HepG2 (cell line): ENCODE measurements around the gene SHLD1. TPM values are rescaled to one million over a fixed set of nuclear protein-coding genes. Genes with fewer than 3 reads are reported as not detected.

Experiments
- ATAC-seq: fragments of 200-7000 bp; cut with Tn5 transposase; 3 replicates; pipeline ENCODE4 v1.9.1; 2020; ENCODE audit warnings: mild to moderate bottlenecking, moderate library complexity
- BruUV-seq: library from RNA; stranded (reverse); fragments of 400-500 nt; replicated peaks from 2 replicates; lab custom pipeline; 2021; lab: Mats Ljungman, UMichigan
- CTCF ChIA-PET: fragments of 300-600 bp; formaldehyde crosslinking; extraction: SDS; loops from one replicate; lab custom pipeline; 2021; ENCODE audit warnings: low total read pairs, inconsistent platforms, low intra/inter-chr PET ratio; lab: Yijun Ruan, JAX
- POLR2A ChIA-PET: fragments of 350-600 bp; sonication (Branson Sonifier 250); formaldehyde crosslinking; loops from one replicate; lab custom pipeline; 2020; ENCODE audit warnings: antibody characterized with exemption, inconsistent platforms; lab: Yijun Ruan, JAX
- DNase-seq: peaks from one replicate; pipeline ENCODE4 v3.0.0-alpha.2; 2015; ENCODE audit warnings: low spot score
- FAIRE-seq: peaks from 3 replicates; lab custom pipeline; 2011; peaks lifted over from hg19 to GRCh38; lab: Jason Lieb, UNC
- H2AFZ ChIP-seq: one replicate; pipeline ENCODE4 v1.6.1; 2011; ENCODE audit warnings: low read length, inconsistent platforms
- H3K27ac ChIP-seq: fragments of 300-600 bp; 3 replicates; pipeline ENCODE4 v1.8.0; 2011; ENCODE audit warnings: mixed run types, mild to moderate bottlenecking, mixed read lengths, low read length, inconsistent platforms; ENCODE audit not compliant: insufficient read depth; ENCODE audit errors: extremely low read length
- H3K27me3 ChIP-seq, 2 experiments: fragments of 200-600 bp in 1 of 2; 2 replicates in 1 of 2; 3 replicates in 1 of 2; pipeline versions ENCODE4 v1.6.0 to v1.8.0; 2011; ENCODE audit warnings: low read length in 2 of 2, mild to moderate bottlenecking in 2 of 2, moderate library complexity in 2 of 2, inconsistent platforms in 1 of 2; ENCODE audit not compliant: insufficient read depth in 2 of 2, control insufficient read depth in 1 of 2
- H3K36me3 ChIP-seq, 2 experiments: fragments of 200-600 bp in 1 of 2; replicated peaks in 1 of 2; 2 replicates in 1 of 2; 3 replicates in 1 of 2; pipeline versions ENCODE4 v1.5.1 to v1.8.0; 2011; ENCODE audit warnings: low read length in 2 of 2, inconsistent platforms in 1 of 2; ENCODE audit not compliant: insufficient read depth in 2 of 2, control insufficient read depth in 1 of 2
- H3K4me1 ChIP-seq: 2 replicates; pipeline ENCODE4 v1.5.1; 2012; ENCODE audit warnings: low read length, inconsistent platforms; ENCODE audit not compliant: insufficient read depth
- H3K4me2 ChIP-seq: 2 replicates; pipeline ENCODE4 v1.6.0; 2011; ENCODE audit warnings: low read depth, low read length, inconsistent platforms
- H3K4me3 ChIP-seq, 3 experiments: fragments of 200-600 bp in 1 of 3; sonication (generic), shearing (Covaris generic) in 1 of 3; replicated peaks in 1 of 3; 2 replicates each; pipeline ENCODE4 v1.5.1; 2011 to 2016; ENCODE audit warnings: low read length in 3 of 3, inconsistent platforms in 2 of 3, low read depth in 2 of 3, mild to moderate bottlenecking in 2 of 3, control low read depth in 1 of 3, mixed read lengths in 1 of 3; ENCODE audit not compliant: insufficient read depth in 1 of 3
- H3K79me2 ChIP-seq: one replicate; pipeline ENCODE4 v1.6.1; 2011; ENCODE audit warnings: low read length, inconsistent platforms; ENCODE audit not compliant: insufficient read depth
- H3K9ac ChIP-seq: 2 replicates; pipeline ENCODE4 v1.6.0; 2011; ENCODE audit warnings: mild to moderate bottlenecking, low read depth, low read length, inconsistent platforms; ENCODE audit not compliant: insufficient read depth
- H3K9me3 ChIP-seq: 2 replicates; pipeline ENCODE4 v1.5.1; 2012; ENCODE audit warnings: mild to moderate bottlenecking, low read length
- H4K20me1 ChIP-seq: 2 replicates; pipeline ENCODE4 v1.6.0; 2011; ENCODE audit warnings: inconsistent platforms, mild to moderate bottlenecking, low read length, moderate library complexity; ENCODE audit not compliant: insufficient read depth
- SOX13 ChIP-seq, 3 experiments: fragments of 450-650 bp in 1 of 3; sonication (generic) in 1 of 3; formaldehyde crosslinking in 1 of 3; IDR thresholded peaks in 2 of 3; conservative IDR thresholded peaks in 1 of 3; 2 replicates each; pipeline versions ENCODE4 v1.5.0 to v1.6.1; 2016 to 2020; ENCODE audit warnings: antibody characterized with exemption in 1 of 3, mild to moderate bottlenecking in 1 of 3, missing compliant biosample characterization in 1 of 3, missing genetic modification reagents in 1 of 3, moderate library complexity in 1 of 3
- YEATS2 ChIP-seq: sonication (generic); formaldehyde crosslinking; IDR thresholded peaks from 2 replicates; pipeline ENCODE4 v1.4.0; 2020; ENCODE audit warnings: missing genetic modification reagents, borderline replicate concordance
- ZNF792 ChIP-seq: IDR thresholded peaks from 2 replicates; pipeline ENCODE4 v1.6.1; 2016
- WGBS: methylation state at CpG from one replicate; pipeline ENCODE4 v1.1.6; 2017; ENCODE audit warnings: low lambda C conversion rate; 5-methylcytosine and 5-hydroxymethylcytosine counted together
- in situ Hi-C: cut with HindIII; loops from 2 replicates; pipeline ENCODE4 v1.10.0; 2017; ENCODE audit warnings: low pct_unique_long_range_greater_than_20kb; ENCODE audit not compliant: extremely low pct_ligation_motif_present
- intact Hi-C: fragments of 100-400 bp; cut with micrococcal nuclease; formaldehyde crosslinking; loops from one replicate; pipeline ENCODE4 v1.10.0; 2022; ENCODE audit not compliant: unreplicated experiment
- polyA plus RNA-seq, 8 experiments: library from polyadenylated mRNA; depleted of rRNA in 3 of 8; stranded (reverse) in 7 of 8; unstranded in 1 of 8; fragments of >200 nt; fragmentation: Illumina TruSeq in 4 of 8; extraction: Trizol in 4 of 8; gene quantifications; 2 replicates each; pipeline versions ENCODE4 v1.2.1 to v1.2.3, GENCODE V29; 2011 to 2016; ENCODE audit warnings: low read depth in 4 of 8, missing spikeins in 1 of 8, mixed read lengths in 1 of 8; ENCODE audit not compliant: insufficient read depth in 1 of 8
- total RNA-seq, 5 experiments: library from RNA; depleted of rRNA; stranded (reverse); fragments of >200 nt; fragmentation: Illumina TruSeq; extraction: Trizol; gene quantifications; 2 replicates each; pipeline ENCODE4 v1.2.3, GENCODE V29; 2016; ENCODE audit warnings: low read depth in 1 of 5

The SHLD1 gene
- total and polyA plus RNA-seq, 2 of the 13 experiments (the other 11 are each of a cell fraction or from before 2014, with no cell fraction given), result 8.9 to 10.0 TPM

DNA sequence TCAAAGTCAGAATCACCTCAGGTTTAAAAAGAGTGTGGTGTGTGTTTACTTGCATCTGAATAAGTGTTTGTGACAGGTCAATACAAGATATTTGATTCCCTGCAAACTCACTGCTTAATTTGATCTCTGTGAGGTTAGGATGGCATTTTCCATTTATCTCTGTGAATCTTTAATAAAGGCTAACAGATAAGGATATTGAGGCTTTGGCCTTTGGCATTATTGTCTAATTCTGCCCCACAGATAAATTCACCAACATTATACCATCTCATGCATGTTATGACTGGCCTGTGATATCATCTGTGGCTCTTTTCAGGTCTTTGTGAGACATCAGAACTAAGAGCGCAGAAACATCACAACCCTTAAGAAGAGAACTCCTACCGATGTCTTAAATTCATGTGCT is 115.4 kb downstream of the SHLD1 start:
- in situ Hi-C loops, result no loop called here
- ChIA-PET CTCF (no interaction called here), POLR2A (no interaction called here)
- BruUV-seq, result no TSS peak
- TF ChIP-seq YEATS2 (CRISPR knock-in tag), result no peak
- Histone ChIP-seq H3K9me3 (no peaks in the 10 kb centered on the region), H2AFZ (no peak overlapping the region), H3K79me2 (no peaks in the 10 kb centered on the region), H3K27me3 (no peaks in the 10 kb centered on the region), H3K27ac (no peak overlapping the region), H3K4me1 (peaks cover 12% of the 10 kb centered on the region; the same call in 1 of the 2 replicates), H4K20me1 (no peaks in the 10 kb centered on the region), H3K4me2 (no peak overlapping the region), H3K36me3 (no peaks in the 10 kb centered on the region), H3K4me3 (no peak overlapping the region), H3K9ac (no peak overlapping the region)
- FAIRE-seq (no peak), ATAC-seq (no peak), DNase-seq (no peak)
- WGBS, result 74% methylated on average over 2 of the region's 2 CpGs
- intact Hi-C loops, result no loop called here

DNA sequence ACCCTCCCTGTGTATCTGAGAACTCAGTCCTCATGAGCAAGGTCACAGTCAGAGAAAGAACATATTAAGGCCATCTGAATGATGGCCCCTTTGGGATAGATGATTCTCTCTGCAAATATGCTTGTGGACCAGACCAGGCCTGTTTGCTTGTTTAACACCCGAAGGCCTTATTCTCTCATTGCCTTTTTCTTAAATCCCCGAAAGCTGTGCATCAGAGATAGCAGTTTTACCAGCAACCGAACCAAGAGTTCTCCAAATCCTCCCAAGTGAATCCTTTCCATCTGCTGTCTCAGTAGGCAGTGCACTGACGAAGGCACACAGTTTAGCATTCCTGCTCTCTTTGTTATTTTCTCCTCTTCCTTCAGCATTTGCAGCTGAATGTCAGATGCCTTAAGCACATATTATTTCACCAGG is 120.4 kb downstream of the SHLD1 start:
- Histone ChIP-seq H3K4me1 (no peaks in the 10 kb centered on the region), H3K4me2 (no peak overlapping the region), H4K20me1 (no peaks in the 10 kb centered on the region), H2AFZ (no peak overlapping the region), H3K27me3 (peaks cover 0 to 4% of the 10 kb centered on the region in 2 experiments; a peak in 2 of 5 replicates), H3K36me3 (no peaks in the 10 kb centered on the region), H3K79me2 (no peaks in the 10 kb centered on the region), H3K9me3 (no peaks in the 10 kb centered on the region), H3K9ac (no peak overlapping the region), H3K27ac (no peak overlapping the region), H3K4me3 (no peak overlapping the region)
- BruUV-seq, result no TSS peak
- no peak for TF ChIP-seq SOX13 (IDR thresholded peaks at IDR 0.05)
- TF ChIP-seq SOX13 (CRISPR knock-in tag; conservative IDR thresholded peaks at IDR 0.05 in 1 of 2, IDR thresholded peaks at IDR 0.05 in 1 of 2), result no peak
- TF ChIP-seq ZNF792 (CRISPR knock-in tag), result peak; percentile 64; the same call in 1 of the 2 replicates
- POLR2A ChIA-PET, result no interaction called here
- 27% methylated on average over 4 of the region's 4 CpGs for WGBS
- ATAC-seq (no peak), FAIRE-seq (no peak), DNase-seq (no peak)
- CTCF ChIA-PET, result no interaction called here
- intact Hi-C loops, result no loop called here
- in situ Hi-C loops, result no loop called here
